ENCODE measurements around the gene CTNNBL1. TPM values are rescaled to one million over a fixed set of nuclear protein-coding genes. Genes with fewer than 3 reads are reported as not detected.
"Not testable (repeated sequence)": the region's sequence is repeated elsewhere in the genome, so short reads cannot be mapped to it uniquely, and the experiment has no call there.

CTNNBL1 gene
- total RNA-seq, 2 experiments from 2014 or later = 31.1 to 33.4 TPM

DNA sequence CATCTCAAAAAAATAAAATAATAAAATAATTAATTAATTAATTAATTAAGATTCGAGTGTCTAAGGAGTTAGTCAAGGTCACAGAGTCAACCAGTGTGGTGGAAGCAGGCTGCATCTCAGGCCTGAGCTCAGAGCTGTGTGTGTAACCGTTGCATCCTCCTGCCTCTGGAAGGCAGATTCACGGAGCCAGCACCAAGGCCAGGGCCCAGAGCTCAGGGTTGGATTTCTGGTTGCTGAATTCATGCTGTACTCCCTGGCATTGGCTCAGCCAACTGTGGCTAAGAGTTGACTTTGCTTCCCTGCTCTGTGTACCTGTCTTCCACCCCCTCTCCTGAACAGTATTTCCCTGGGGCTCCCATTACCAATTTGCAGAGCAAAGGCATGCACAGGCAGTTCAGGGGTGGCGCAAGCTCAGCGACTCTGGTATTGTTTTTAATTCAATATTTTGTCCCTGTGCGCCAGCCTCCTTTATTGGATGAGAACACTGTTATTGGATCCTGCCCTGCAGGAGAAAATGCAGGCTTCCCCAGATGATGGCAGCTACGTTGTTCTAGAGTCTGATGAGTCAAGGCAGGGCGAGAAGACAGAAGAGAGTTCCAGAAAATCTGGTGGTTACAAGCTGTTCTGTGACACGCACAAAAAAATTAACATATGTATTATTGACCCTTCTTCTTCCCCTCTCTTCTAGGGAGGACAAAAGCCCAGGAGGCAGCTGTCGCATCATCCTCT, 12.3 kb upstream of the CTNNBL1 start:
- Mint-ChIP-seq H3K27ac (no peak overlapping the region), H3K27me3 (peaks cover 46% of the 10 kb centered on the region), H3K4me3 (no peak overlapping the region), H3K36me3 (ENCODE audit: low read depth) (no peaks in the 10 kb centered on the region), H3K9me3 (no peaks in the 10 kb centered on the region), H3K4me1 (ENCODE audit: low read depth) (no peaks in the 10 kb centered on the region)
- Histone ChIP-seq H3K36me3 (ENCODE audit: insufficient read depth, low read length) (no peaks in the 10 kb centered on the region), H3K27ac (ENCODE audit: low read depth in 1 of 2, low read length in 2 of 2) (no peak overlapping the region), H3K4me1 (ENCODE audit: insufficient read depth, low read length) (no peaks in the 10 kb centered on the region), H3K9me3 (ENCODE audit: control insufficient read depth in 1 of 2, insufficient read depth in 1 of 2, low read length in 2 of 2) (peaks cover 0 to 5% of the 10 kb centered on the region in 2 experiments), H3K27me3 (ENCODE audit: control insufficient read depth in 1 of 2, insufficient read depth in 2 of 2, low read length in 2 of 2) (peaks cover 0 to 5% of the 10 kb centered on the region in 2 experiments), H3K4me3 (ENCODE audit: low read length) (no peak overlapping the region)
- POLR2A ChIA-PET = no interaction called here
- ATAC-seq (ENCODE audit: poor library complexity) = no peak
- intact Hi-C loops (cut with DNase I, micrococcal nuclease) = no loop called here
- CTCF ChIA-PET = no interaction called here
- DNase-seq = no peak
- TF ChIP-seq, protein P1, sequence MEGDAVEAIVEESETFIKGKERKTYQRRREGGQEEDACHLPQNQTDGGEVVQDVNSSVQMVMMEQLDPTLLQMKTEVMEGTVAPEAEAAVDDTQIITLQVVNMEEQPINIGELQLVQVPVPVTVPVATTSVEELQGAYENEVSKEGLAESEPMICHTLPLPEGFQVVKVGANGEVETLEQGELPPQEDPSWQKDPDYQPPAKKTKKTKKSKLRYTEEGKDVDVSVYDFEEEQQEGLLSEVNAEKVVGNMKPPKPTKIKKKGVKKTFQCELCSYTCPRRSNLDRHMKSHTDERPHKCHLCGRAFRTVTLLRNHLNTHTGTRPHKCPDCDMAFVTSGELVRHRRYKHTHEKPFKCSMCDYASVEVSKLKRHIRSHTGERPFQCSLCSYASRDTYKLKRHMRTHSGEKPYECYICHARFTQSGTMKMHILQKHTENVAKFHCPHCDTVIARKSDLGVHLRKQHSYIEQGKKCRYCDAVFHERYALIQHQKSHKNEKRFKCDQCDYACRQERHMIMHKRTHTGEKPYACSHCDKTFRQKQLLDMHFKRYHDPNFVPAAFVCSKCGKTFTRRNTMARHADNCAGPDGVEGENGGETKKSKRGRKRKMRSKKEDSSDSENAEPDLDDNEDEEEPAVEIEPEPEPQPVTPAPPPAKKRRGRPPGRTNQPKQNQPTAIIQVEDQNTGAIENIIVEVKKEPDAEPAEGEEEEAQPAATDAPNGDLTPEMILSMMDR (IDR thresholded peaks at IDR 0.05) = no peak

DNA sequence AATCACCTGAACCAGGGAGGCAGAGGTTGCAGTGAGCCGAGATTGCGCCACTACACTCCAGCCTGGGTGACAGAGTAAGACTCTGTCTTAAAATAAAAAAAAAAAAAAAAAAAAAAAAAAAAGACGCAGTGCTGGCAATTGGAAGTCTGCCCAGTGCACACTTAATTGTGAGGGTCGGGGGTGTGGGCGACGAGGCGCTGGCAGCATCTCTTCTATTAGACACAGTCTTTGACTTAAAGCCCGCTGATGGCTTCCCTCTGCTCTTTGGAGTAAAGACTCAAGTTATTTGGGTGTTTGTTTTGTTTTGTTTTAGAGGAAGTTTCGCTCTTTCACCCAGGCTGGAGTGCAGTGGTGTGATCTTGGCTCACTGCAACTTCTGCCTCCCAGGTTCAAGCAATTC, 10.7 kb upstream of the CTNNBL1 start:
- H3K9me3 Mint-ChIP-seq; CTCF ChIA-PET; ATAC-seq (ENCODE audit: poor library complexity); DNase-seq; intact Hi-C loops (cut with DNase I, micrococcal nuclease); H3K27ac ChIP-seq (ENCODE audit: low read depth in 1 of 2, low read length in 2 of 2); H3K36me3 Mint-ChIP-seq (ENCODE audit: low read depth); H3K4me3 Mint-ChIP-seq; H3K4me1 Mint-ChIP-seq (ENCODE audit: low read depth); H3K9me3 ChIP-seq (ENCODE audit: control insufficient read depth in 1 of 2, insufficient read depth in 1 of 2, low read length in 2 of 2); H3K36me3 ChIP-seq (ENCODE audit: insufficient read depth, low read length); H3K27ac Mint-ChIP-seq; POLR2A ChIA-PET; H3K4me3 ChIP-seq (ENCODE audit: low read length); H3K4me1 ChIP-seq (ENCODE audit: insufficient read depth, low read length); H3K27me3 ChIP-seq (ENCODE audit: control insufficient read depth in 1 of 2, insufficient read depth in 2 of 2, low read length in 2 of 2): not testable (repeated sequence)
- H3K27me3 Mint-ChIP-seq = peaks cover 37% of the 10 kb centered on the region

DNA sequence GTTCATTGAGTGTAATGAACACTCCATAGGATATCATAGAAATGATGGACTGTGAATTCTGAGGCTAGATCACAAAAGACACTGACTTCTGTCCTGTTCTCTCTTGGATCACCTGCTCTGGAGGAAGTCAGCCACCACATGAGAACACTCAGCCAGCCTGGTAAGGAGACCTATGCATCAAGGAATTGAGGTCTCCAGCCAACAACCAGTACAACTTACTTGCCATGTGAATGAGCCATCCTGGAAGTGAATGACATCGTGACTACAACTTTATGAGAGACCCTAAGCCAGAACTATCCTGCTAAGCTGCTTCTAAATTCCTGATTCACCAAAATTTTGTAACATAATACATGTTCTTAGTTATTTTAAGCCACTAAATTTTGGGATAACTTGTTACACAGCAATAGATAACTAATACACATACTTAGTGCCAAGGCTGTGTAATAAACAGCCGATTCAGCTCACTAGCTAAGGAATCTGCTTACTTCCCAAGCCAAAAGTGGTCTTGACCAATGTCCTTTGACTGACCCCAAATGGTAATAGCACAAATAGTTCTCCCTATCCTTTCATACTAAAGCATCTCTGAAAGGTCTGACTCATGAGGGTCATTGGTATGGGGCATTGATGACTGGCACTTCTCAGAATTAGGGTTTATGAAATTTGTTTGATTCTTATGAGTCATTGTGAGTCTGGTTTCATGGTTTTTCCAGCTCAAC, 6.9 kb upstream of the CTNNBL1 start:
- peaks cover 32% of the 10 kb centered on the region for H3K27me3 Mint-ChIP-seq
- no peaks in the 10 kb centered on the region for H3K9me3 Mint-ChIP-seq
- ChIA-PET CTCF (no interaction called here), POLR2A (no interaction called here)
- H3K27me3 ChIP-seq (ENCODE audit: control insufficient read depth in 1 of 2, insufficient read depth in 2 of 2, low read length in 2 of 2) = peaks cover 9 to 16% of the 10 kb centered on the region in 2 experiments
- no peaks in the 10 kb centered on the region for H3K9me3 ChIP-seq (ENCODE audit: control insufficient read depth in 1 of 2, insufficient read depth in 1 of 2, low read length in 2 of 2)
- no peaks in the 10 kb centered on the region for H3K36me3 Mint-ChIP-seq (ENCODE audit: low read depth)
- H3K4me1 Mint-ChIP-seq (ENCODE audit: low read depth) = no peaks in the 10 kb centered on the region
- no peak overlapping the region for H3K4me3 ChIP-seq (ENCODE audit: low read length)
- intact Hi-C loops (cut with DNase I, micrococcal nuclease) = no loop called here
- no peaks in the 10 kb centered on the region for H3K4me1 ChIP-seq (ENCODE audit: insufficient read depth, low read length)
- TF ChIP-seq, protein P1 (IDR thresholded peaks at IDR 0.05) = no peak
- H3K36me3 ChIP-seq (ENCODE audit: insufficient read depth, low read length) = no peaks in the 10 kb centered on the region
- no peak for ATAC-seq (ENCODE audit: poor library complexity)
- H3K27ac Mint-ChIP-seq = no peak overlapping the region
- H3K27ac ChIP-seq (ENCODE audit: low read depth in 1 of 2, low read length in 2 of 2) = no peak overlapping the region
- H3K4me3 Mint-ChIP-seq = no peak overlapping the region
- peak in 1 of 14 experiments; percentile 18 for DNase-seq

Measured in CD4-positive, alpha-beta T cell (primary cell).